T-helper 1 cell treated with Interleukin-12 subunit alpha and Interleukin-12 subunit beta and Interleukin-4 antibody, amounts not matched to agents 30 μg/mL and 1 μg/mL, for 36 hours (primary cell): ENCODE data around the gene MAEL.
A peak's percentile ranks its signal among the peaks of the same experiment; 100 is the strongest.

Experiments used
- H3K27ac Mint-ChIP-seq: one replicate; pipeline ENCODE4 v1.8.0; 2021; ENCODE audit warnings: mild to moderate bottlenecking, mixed read lengths
- H3K27me3 Mint-ChIP-seq: one replicate; pipeline ENCODE4 v1.8.0; 2021; ENCODE audit warnings: low read depth, mixed read lengths
- H3K36me3 Mint-ChIP-seq: one replicate; pipeline ENCODE4 v1.8.0; 2021; ENCODE audit warnings: low read depth, mixed read lengths
- H3K4me1 Mint-ChIP-seq: one replicate; pipeline ENCODE4 v1.8.0; 2021; ENCODE audit warnings: low read depth, mixed read lengths
- H3K4me3 Mint-ChIP-seq: one replicate; pipeline ENCODE4 v1.8.0; 2021; ENCODE audit warnings: mild to moderate bottlenecking, moderate library complexity, mixed read lengths
- H3K9me3 Mint-ChIP-seq: one replicate; pipeline ENCODE4 v1.8.0; 2021; ENCODE audit warnings: mixed read lengths

Gene MAEL

GRCh38 chr1:167057241-167057688 lies 68.2 kb downstream of the MAEL start:
- Mint-ChIP-seq H3K9me3 (no peaks in the 10 kb centered on the region), H3K4me3 (no peak overlapping the region), H3K36me3 (no peaks in the 10 kb centered on the region), H3K27ac (no peak overlapping the region), H3K4me1 (peaks cover 6% of the 10 kb centered on the region), H3K27me3 (no peaks in the 10 kb centered on the region)

- Mint-ChIP-seq H3K27ac (no peak overlapping the region), H3K36me3 (no peaks in the 10 kb centered on the region), H3K27me3 (no peaks in the 10 kb centered on the region), H3K4me3 (no peak overlapping the region), H3K4me1 (peaks cover 6% of the 10 kb centered on the region), H3K9me3 (no peaks in the 10 kb centered on the region)
Measured at GRCh38 chr1:167059045-167059808, 70.1 kb downstream of the MAEL start.

- Mint-ChIP-seq H3K36me3 (no peaks in the 10 kb centered on the region), H3K9me3 (no peaks in the 10 kb centered on the region), H3K27me3 (no peaks in the 10 kb centered on the region), H3K27ac (no peak overlapping the region), H3K4me3 (no peak overlapping the region), H3K4me1 (peaks cover 6% of the 10 kb centered on the region)
Measured at GRCh38 chr1:167059809-167060107, 70.7 kb downstream of the MAEL start.

- peaks cover 6% of the 10 kb centered on the region for H3K4me1 Mint-ChIP-seq
- H3K36me3 Mint-ChIP-seq = no peaks in the 10 kb centered on the region
- no peak overlapping the region for H3K27ac Mint-ChIP-seq
- H3K9me3 Mint-ChIP-seq = no peaks in the 10 kb centered on the region
- H3K27me3 Mint-ChIP-seq = no peaks in the 10 kb centered on the region
- H3K4me3 Mint-ChIP-seq = no peak overlapping the region
Measured at GRCh38 chr1:167060141-167061072, 71.3 kb downstream of the MAEL start.

GRCh38 chr1:167061073-167061464 lies 72.0 kb downstream of the MAEL start:
- H3K27me3 Mint-ChIP-seq = no peaks in the 10 kb centered on the region
- H3K27ac Mint-ChIP-seq = no peak overlapping the region
- no peaks in the 10 kb centered on the region for H3K9me3 Mint-ChIP-seq
- no peaks in the 10 kb centered on the region for H3K36me3 Mint-ChIP-seq
- H3K4me3 Mint-ChIP-seq = no peak overlapping the region
- H3K4me1 Mint-ChIP-seq = peaks cover 6% of the 10 kb centered on the region

GRCh38 chr1:167064621-167065020 lies 75.5 kb downstream of the MAEL start:
- no peaks in the 10 kb centered on the region for H3K27me3 Mint-ChIP-seq
- no peaks in the 10 kb centered on the region for H3K36me3 Mint-ChIP-seq
- no peak overlapping the region for H3K4me3 Mint-ChIP-seq
- no peak overlapping the region for H3K27ac Mint-ChIP-seq
- no peaks in the 10 kb centered on the region for H3K9me3 Mint-ChIP-seq
- H3K4me1 Mint-ChIP-seq = no peaks in the 10 kb centered on the region

GRCh38 chr1:167065471-167065870 lies 76.4 kb downstream of the MAEL start:
- H3K27me3 Mint-ChIP-seq = no peaks in the 10 kb centered on the region
- no peak overlapping the region for H3K4me3 Mint-ChIP-seq
- no peaks in the 10 kb centered on the region for H3K4me1 Mint-ChIP-seq
- no peaks in the 10 kb centered on the region for H3K9me3 Mint-ChIP-seq
- H3K27ac Mint-ChIP-seq = no peak overlapping the region
- H3K36me3 Mint-ChIP-seq = no peaks in the 10 kb centered on the region

GRCh38 chr1:167066333-167067122 lies 77.4 kb downstream of the MAEL start:
- no peaks in the 10 kb centered on the region for H3K9me3 Mint-ChIP-seq
- H3K4me1 Mint-ChIP-seq = no peaks in the 10 kb centered on the region
- no peaks in the 10 kb centered on the region for H3K27me3 Mint-ChIP-seq
- H3K27ac Mint-ChIP-seq = peak overlapping the region; percentile 14
- H3K4me3 Mint-ChIP-seq = peak overlapping the region; percentile 15
- H3K36me3 Mint-ChIP-seq = no peaks in the 10 kb centered on the region

GRCh38 chr1:167067904-167068303 lies 78.8 kb downstream of the MAEL start:
- Mint-ChIP-seq H3K9me3 (no peaks in the 10 kb centered on the region), H3K27me3 (no peaks in the 10 kb centered on the region), H3K4me1 (no peaks in the 10 kb centered on the region), H3K36me3 (no peaks in the 10 kb centered on the region), H3K4me3 (no peak overlapping the region), H3K27ac (no peak overlapping the region)

- Mint-ChIP-seq H3K4me3 (no peak overlapping the region), H3K4me1 (no peaks in the 10 kb centered on the region), H3K9me3 (no peaks in the 10 kb centered on the region), H3K27ac (no peak overlapping the region), H3K36me3 (no peaks in the 10 kb centered on the region), H3K27me3 (no peaks in the 10 kb centered on the region)
Measured at GRCh38 chr1:167068761-167069160, 79.7 kb downstream of the MAEL start.

GRCh38 chr1:167071286-167071685 lies 82.2 kb downstream of the MAEL start:
- Mint-ChIP-seq H3K36me3 (peaks cover 2% of the 10 kb centered on the region), H3K4me1 (peaks cover 12% of the 10 kb centered on the region), H3K4me3 (no peak overlapping the region), H3K27me3 (peaks cover 3% of the 10 kb centered on the region), H3K9me3 (no peaks in the 10 kb centered on the region), H3K27ac (no peak overlapping the region)
